ENCODE measurements around the gene UBE2I. TPM values are rescaled to one million over a fixed set of nuclear protein-coding genes. Genes with fewer than 3 reads are reported as not detected.

Gene UBE2I
- total RNA-seq, 4 donors from 2014 or later: 54.1 to 119 (median 107) TPM

- no peak overlapping the region for H3K4me3 ChIP-seq
- H3K27me3 ChIP-seq: no peaks in the 10 kb centered on the region
- H3K4me1 ChIP-seq: no peaks in the 10 kb centered on the region
- DNase-seq: no peak
- no peak overlapping the region for H3K27ac ChIP-seq
- H3K36me3 ChIP-seq: no peaks in the 10 kb centered on the region
- H3K9me3 ChIP-seq: no peaks in the 10 kb centered on the region
- TF ChIP-seq, protein P1, sequence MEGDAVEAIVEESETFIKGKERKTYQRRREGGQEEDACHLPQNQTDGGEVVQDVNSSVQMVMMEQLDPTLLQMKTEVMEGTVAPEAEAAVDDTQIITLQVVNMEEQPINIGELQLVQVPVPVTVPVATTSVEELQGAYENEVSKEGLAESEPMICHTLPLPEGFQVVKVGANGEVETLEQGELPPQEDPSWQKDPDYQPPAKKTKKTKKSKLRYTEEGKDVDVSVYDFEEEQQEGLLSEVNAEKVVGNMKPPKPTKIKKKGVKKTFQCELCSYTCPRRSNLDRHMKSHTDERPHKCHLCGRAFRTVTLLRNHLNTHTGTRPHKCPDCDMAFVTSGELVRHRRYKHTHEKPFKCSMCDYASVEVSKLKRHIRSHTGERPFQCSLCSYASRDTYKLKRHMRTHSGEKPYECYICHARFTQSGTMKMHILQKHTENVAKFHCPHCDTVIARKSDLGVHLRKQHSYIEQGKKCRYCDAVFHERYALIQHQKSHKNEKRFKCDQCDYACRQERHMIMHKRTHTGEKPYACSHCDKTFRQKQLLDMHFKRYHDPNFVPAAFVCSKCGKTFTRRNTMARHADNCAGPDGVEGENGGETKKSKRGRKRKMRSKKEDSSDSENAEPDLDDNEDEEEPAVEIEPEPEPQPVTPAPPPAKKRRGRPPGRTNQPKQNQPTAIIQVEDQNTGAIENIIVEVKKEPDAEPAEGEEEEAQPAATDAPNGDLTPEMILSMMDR (IDR thresholded peaks at IDR 0.05): no peak
- no peak for TF ChIP-seq POLR2A (IDR thresholded peaks at IDR 0.05)
Measured at GRCh38 chr16:1279945-1280589, 29.4 kb upstream of the UBE2I start.

DNA sequence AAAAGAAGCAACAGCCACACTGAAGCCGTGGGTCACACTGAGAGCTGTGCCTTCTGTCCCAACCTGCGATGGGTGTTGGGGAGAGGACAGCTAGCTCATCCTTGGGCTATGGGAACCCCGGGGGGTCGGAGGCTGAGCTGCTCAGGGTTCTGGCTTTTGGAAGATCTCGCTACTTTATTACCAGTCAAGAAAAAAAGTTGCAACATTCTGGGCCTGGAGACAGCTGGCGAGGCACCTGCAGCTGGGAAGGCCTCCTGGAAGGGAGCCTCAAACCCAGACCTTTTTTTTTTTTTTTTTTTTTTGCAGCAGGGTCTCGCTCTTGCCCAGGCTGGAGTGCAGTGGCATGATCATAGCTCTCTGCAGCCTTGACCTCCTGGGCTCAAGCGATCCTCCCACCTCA, 28.7 kb upstream of the UBE2I start:
- DNase-seq: no peak
- no peaks in the 10 kb centered on the region for H3K27me3 ChIP-seq

DNA sequence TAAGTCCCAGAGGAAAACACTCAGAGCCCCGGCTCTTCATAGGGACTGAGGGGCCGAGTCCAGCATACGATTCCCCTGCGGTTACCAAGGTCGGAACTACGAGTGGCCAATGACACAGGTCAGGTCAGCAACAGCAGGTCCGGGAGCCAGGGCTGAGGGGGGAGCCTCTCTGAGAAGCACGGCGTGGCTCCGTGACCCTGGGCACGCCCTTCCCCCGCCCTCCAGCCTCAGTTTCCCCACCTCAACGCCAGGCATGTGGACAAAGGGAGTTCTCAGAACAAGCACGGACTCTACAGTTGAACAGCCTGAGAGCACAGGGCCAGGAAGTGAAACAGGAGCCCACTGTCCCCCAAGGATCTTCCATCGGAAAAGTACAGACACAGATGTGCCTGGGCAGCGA, 27.9 kb upstream of the UBE2I start:
- H3K27me3 ChIP-seq: no peaks in the 10 kb centered on the region
- H3K27ac ChIP-seq: no peak overlapping the region
- no peak overlapping the region for H3K4me3 ChIP-seq
- no peaks in the 10 kb centered on the region for H3K36me3 ChIP-seq
- DNase-seq: no peak
- TF ChIP-seq, protein P1 (IDR thresholded peaks at IDR 0.05): no peak
- no peak for TF ChIP-seq POLR2A (IDR thresholded peaks at IDR 0.05)
- H3K4me1 ChIP-seq: no peaks in the 10 kb centered on the region
- H3K9me3 ChIP-seq: no peaks in the 10 kb centered on the region

More for the DNA sequence above, 28.7 kb upstream of the UBE2I start:
- no peaks in the 10 kb centered on the region for H3K36me3 ChIP-seq
- no peaks in the 10 kb centered on the region for H3K9me3 ChIP-seq
- TF ChIP-seq, protein P1 (IDR thresholded peaks at IDR 0.05): no peak
- no peak for TF ChIP-seq POLR2A (IDR thresholded peaks at IDR 0.05)
- H3K4me3 ChIP-seq: no peak overlapping the region
- H3K27ac ChIP-seq: no peak overlapping the region
- H3K4me1 ChIP-seq: no peaks in the 10 kb centered on the region

GRCh38 chr16:1282324-1282973, 27.0 kb upstream of the UBE2I start:
- DNase-seq: no peak
- Histone ChIP-seq H3K36me3 (no peaks in the 10 kb centered on the region), H3K4me1 (no peaks in the 10 kb centered on the region), H3K27ac (no peak overlapping the region), H3K4me3 (no peak overlapping the region), H3K27me3 (no peaks in the 10 kb centered on the region), H3K9me3 (no peaks in the 10 kb centered on the region)
- TF ChIP-seq POLR2A (IDR thresholded peaks at IDR 0.05): no peak
- TF ChIP-seq, protein P1 (IDR thresholded peaks at IDR 0.05): no peak

DNA sequence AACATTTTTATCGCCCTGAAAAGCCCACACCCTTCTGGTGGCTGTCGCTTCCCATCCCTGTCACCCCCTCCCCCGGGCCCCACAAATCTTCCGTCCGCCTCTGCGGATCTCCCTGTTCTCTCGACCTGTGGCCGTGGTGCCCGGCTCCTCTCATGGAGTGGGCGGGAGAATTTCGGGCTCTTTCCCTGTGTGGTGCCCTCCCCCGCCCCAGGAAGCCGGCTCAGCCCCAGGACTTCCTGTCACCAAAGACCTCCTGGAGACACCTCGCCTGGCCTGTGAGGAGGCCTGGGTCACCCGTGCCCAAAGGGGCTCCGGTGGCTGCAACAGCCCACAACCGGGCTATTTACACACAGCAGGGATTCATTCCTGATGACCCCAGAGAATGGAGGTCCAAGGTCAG, 26.1 kb upstream of the UBE2I start:
- DNase-seq: no peak
- Histone ChIP-seq H3K27me3 (no peaks in the 10 kb centered on the region), H3K4me3 (no peak overlapping the region), H3K36me3 (no peaks in the 10 kb centered on the region), H3K4me1 (no peaks in the 10 kb centered on the region), H3K27ac (no peak overlapping the region), H3K9me3 (no peaks in the 10 kb centered on the region)
- TF ChIP-seq, protein P1 (IDR thresholded peaks at IDR 0.05): no peak
- TF ChIP-seq POLR2A (IDR thresholded peaks at IDR 0.05): no peak

Measured in Peyer's patch (tissue), 4 donors.